Stimulated activated CD8-positive, alpha-beta memory T cell treated with anti-CD3 and anti-CD28 coated beads, Interleukin-12 subunit alpha, Interleukin-12 subunit beta, amount 100 ng/mL, for 24 hours (primary cell): ENCODE results near the gene ALOX15B.
"Not testable (repeated sequence)": the region's sequence is repeated elsewhere in the genome, so short reads cannot be mapped to it uniquely, and the experiment has no call there.

Source experiments
- DNase-seq: peaks from one replicate; pipeline ENCODE4 v3.0.0-alpha.2; 2020; ENCODE audit errors: extremely low read depth

Gene ALOX15B

GRCh38 chr17:8062807-8063483 lies 24.1 kb downstream of the ALOX15B start:
- no peak for DNase-seq

DNA sequence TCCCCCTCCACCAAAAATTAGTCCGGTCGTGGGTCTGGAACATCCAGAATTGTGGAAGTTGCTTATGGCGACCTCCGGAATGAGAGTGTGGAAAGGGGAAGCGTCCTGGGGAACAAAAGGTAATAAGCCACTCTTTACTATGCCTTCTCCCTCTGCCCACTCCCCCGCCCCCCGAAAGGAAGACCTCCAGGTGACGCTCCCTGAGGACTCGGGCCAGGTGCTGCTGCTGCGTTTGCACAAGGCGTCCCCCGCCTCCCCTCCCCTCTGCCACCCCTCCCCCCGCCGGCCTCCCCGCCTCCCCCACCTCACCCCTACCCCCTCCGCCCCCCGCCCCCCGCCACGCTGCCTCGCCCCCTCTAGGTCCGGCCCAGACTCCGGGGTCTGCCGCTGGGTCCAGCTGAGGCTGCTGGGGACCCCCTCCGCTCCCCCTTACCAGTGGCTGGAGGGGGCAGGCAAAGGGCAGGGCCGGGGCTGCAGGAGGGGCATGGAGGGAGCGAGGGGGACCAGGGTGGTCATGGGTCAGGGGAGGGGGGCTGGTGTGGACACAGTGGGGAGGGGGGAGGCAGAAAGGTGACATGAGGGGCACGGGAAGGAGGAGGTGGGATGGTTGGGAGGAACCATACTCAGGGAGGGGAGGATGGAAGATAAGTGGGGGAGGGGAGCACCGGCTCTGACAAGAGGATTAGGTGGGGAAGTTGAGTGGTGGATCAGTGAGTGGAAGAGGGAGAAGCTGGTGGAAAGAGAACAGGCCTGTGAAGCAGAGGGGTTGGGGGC lies 25.1 kb downstream of the ALOX15B start:
- no peak for DNase-seq

- DNase-seq = no peak
These were observed 25.7 kb downstream of the ALOX15B start for GRCh38 chr17:8064561-8065019.

DNA sequence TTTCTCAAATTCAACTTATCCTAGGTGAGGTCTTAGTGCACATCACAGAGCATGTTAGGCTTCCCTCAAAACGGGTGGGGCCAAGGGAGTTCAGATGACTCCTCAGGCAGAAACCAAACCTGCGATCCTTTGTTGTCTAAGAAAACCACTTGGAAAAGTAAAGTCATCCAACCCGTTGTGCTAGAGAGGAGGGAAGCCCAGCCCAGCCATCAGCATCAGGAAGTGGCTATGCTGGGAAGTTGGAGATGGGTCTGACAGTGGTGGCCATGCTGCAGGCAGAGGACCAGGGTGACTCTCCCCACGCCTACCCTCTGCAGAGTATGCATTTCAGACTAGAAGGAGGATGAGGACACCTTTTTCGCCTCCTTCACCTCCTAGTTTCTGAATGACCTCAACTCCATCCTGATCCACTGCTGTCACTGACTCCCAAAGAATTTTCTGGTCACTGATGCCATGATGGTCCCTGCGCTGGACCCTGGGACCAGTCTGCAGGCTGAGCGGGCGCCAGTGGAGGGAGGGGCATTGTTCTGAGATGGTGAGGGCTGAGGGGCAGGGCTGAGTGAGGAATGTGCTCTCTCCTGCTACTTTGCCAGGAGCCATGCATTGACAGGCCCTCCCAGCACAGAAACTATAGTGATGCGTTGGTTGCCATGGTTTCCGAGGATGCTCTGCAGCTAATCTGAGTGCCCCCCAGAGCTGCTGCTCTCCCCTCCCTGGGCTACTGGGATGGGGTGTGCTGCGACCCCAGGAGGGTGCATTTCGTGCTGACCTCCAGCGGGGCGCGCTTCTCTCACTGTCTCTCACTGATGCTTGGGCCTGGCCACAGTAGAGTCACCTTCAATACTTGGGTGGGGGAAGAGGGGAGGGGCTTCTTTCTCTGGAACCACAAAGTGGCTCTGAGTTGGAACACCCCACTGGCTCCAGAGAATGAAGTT lies 28.2 kb downstream of the ALOX15B start:
- DNase-seq = no peak

GRCh38 chr17:8067806-8068205 lies 28.9 kb downstream of the ALOX15B start:
- DNase-seq = no peak

- DNase-seq = no peak
These were observed 30.1 kb downstream of the ALOX15B start for GRCh38 chr17:8068736-8069586.

DNA sequence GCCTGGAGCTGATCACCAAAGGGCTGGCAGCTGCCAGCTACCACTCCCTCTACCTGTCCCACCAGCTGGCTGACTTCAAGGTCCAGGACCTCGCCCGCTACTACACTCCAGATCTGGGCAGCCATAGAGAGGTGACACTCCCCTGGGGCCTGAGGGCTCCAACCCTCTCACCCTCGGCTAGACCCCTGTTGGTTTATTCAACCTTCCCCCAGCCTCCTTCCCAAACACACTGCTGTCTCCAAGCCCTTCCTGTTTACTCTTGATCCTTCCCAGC lies 30.7 kb downstream of the ALOX15B start:
- no peak for DNase-seq

DNA sequence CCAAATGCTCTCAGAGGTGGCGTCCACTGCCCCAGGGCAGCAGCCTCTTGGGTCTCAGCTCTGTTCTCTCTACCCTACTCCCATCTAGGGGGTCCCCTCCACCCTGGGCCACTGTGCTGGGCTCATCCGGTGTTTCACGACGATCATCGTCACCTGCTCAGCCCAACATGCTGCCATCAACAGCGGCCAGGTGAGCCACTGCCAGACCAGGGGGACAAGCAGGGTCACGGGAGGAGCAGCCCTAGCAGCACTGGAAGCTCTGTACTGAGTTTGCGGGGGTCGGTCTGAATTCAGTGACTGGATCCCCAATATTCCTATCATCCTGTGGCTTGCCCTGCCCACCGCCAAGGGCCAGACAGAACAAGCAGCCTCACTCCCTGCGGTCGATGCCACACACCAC lies 32.6 kb downstream of the ALOX15B start:
- DNase-seq = no peak

DNA sequence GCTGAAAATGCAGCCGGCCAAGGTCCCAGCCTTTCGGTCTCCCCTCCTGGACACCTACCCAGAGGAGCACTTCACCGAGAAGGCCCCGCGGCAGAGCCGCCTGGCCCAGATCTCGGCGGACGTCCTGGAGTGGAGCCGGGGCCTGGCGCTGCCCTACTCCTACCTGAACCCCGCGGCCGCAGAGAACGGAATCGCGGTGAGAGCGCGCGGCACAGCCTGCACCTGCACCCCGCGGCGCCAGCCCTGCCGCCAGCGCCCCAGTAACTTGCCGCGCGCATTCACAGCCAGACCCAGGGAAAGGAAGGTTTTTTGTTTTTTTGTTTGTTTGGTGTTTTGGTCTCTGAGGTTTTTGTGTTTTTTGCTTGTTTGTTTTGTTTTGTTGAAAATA lies 33.5 kb downstream of the ALOX15B start:
- DNase-seq = no peak

- no peak for DNase-seq
These were observed 34.0 kb downstream of the ALOX15B start for GRCh38 chr17:8072729-8073461.

GRCh38 chr17:8073627-8074484 lies 35.0 kb downstream of the ALOX15B start:
- DNase-seq = peak; percentile 66

GRCh38 chr17:8074554-8074953 lies 35.7 kb downstream of the ALOX15B start:
- DNase-seq = no peak

GRCh38 chr17:8075081-8075480 lies 36.2 kb downstream of the ALOX15B start:
- no peak for DNase-seq

- DNase-seq = no peak
These were observed 36.9 kb downstream of the ALOX15B start for GRCh38 chr17:8075574-8076342.

DNA sequence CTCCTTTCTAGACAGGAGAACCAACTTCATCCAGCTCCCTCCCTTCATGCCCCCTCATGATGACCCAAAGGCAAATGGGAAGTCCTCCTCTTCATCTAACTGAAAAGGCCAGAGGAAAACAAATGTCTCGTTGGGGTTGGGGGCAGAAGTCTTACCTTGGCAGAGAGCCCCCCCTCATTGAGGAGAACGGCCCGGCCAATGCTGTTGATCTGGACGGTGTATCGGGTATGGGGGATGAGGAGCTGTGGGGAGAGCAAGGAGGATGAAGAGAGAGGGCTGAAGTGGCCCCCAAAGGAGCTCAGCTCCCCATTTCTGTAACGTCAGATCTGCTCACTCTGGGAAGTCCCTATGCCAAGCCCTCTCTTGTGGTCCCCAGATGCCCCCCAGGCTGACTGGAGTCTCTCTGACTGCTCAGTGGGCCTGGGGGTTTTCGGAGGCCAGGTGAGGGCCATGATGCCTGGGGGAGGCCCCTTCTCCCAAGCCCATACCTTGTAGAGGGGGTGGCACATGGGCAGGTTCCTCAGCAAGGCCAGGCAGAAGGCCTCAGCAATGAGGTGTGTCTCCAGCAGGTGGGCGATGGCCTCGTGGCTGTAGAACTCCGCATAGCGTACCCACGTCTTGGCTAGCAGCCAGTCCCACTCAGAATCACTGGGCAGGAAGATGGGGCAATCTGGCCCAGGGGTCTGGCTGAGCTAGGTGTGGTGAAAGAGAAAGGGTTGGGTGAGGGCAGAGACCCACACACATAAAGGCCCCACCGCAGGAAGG lies 37.8 kb downstream of the ALOX15B start:
- DNase-seq = no peak

DNA sequence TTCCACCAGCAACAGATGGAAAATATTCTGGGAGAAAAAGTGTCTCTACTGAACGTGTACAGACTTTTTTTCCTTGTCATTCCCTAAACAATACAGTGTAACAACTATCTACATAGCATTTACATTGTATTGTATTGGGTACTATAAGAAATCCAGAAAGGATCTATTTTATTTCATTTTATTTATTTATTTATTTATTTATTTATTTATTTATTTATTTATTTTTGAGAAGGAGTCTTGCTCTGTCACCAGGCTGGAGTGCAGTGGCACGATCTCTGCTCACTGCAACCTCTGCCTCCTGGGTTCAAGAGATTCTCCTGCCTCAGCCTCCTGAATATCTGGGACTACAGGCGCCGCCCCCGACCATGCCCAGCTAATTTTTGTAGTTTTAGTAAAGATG lies 39.1 kb downstream of the ALOX15B start:
- not testable (repeated sequence) for DNase-seq

- peak; percentile 52 for DNase-seq
These were observed 40.7 kb downstream of the ALOX15B start for GRCh38 chr17:8079291-8080207.
